IMR-90 (cell line): Measurements from ENCODE around the gene ABAT. TPM values are rescaled to one million over a fixed set of nuclear protein-coding genes. Genes with fewer than 3 reads are reported as not detected.

Experiments used
- ATAC-seq: fragments of 200-7000 bp; cut with Tn5 transposase; 2 replicates; pipeline ENCODE4 v1.9.1; 2020; ENCODE audit warnings: low read depth, mild to moderate bottlenecking, moderate library complexity
- BruUV-seq: library from RNA; stranded (reverse); fragments of 400-500 nt; replicated peaks from 2 replicates; lab custom pipeline; 2021; lab: Mats Ljungman, UMichigan
- CTCF ChIA-PET: fragments of 300-600 bp; formaldehyde crosslinking; extraction: SDS; loops from one replicate; lab custom pipeline; 2021; ENCODE audit warnings: antibody characterized with exemption; lab: Yijun Ruan, JAX
- POLR2A ChIA-PET: fragments of 300-600 bp; sonication (Branson Sonifier 250); formaldehyde crosslinking; loops from one replicate; lab custom pipeline; 2022; ENCODE audit warnings: antibody characterized with exemption; ENCODE audit not compliant: unreplicated experiment; lab: Charles Lee
- DNase-seq: peaks from one replicate; pipeline ENCODE4 v3.0.0; 2013
- H2AFZ ChIP-seq: replicated peaks from 2 replicates; pipeline ENCODE3; 2013; ENCODE audit warnings: low read length, mild to moderate bottlenecking; ENCODE audit not compliant: poor library complexity
- H2AK5ac ChIP-seq: 2 replicates; pipeline ENCODE4 v1.6.1; 2013; ENCODE audit warnings: low read depth, low read length, inconsistent platforms
- H2AK9ac ChIP-seq: replicated peaks from 2 replicates; pipeline ENCODE3; 2013; ENCODE audit warnings: mild to moderate bottlenecking, low read depth, low read length, moderate library complexity; ENCODE audit not compliant: poor library complexity
- H2BK120ac ChIP-seq: 2 replicates; pipeline ENCODE4 v1.6.1; 2013; ENCODE audit warnings: low read depth, low read length, inconsistent platforms
- H2BK15ac ChIP-seq: 3 replicates; pipeline ENCODE4 v1.6.1; 2013; ENCODE audit warnings: low read depth, low read length, inconsistent platforms
- H2BK20ac ChIP-seq: 2 replicates; pipeline ENCODE4 v1.6.1; 2013; ENCODE audit warnings: low read depth, mild to moderate bottlenecking, inconsistent platforms, low read length, moderate library complexity
- H2BK5ac ChIP-seq: 2 replicates; pipeline ENCODE4 v1.6.1; 2013; ENCODE audit warnings: mild to moderate bottlenecking, low read depth, low read length, inconsistent platforms; ENCODE audit not compliant: poor library complexity, severe bottlenecking
- H3K14ac ChIP-seq: replicated peaks from 2 replicates; pipeline ENCODE4 v1.6.1; 2013; ENCODE audit warnings: low read depth, low read length, inconsistent platforms
- H3K18ac ChIP-seq: 2 replicates; pipeline ENCODE4 v1.6.1; 2013; ENCODE audit warnings: low read depth, low read length, control low read depth
- H3K23ac ChIP-seq: 2 replicates; pipeline ENCODE4 v1.6.1; 2013; ENCODE audit warnings: low read depth, low read length, inconsistent platforms
- H3K27ac ChIP-seq: 2 replicates; pipeline ENCODE4 v1.5.1; 2013; ENCODE audit warnings: mild to moderate bottlenecking, control low read depth, low read length; ENCODE audit not compliant: insufficient read depth
- H3K27me3 ChIP-seq: 2 replicates; pipeline ENCODE4 v1.6.1; 2013; ENCODE audit warnings: low read length; ENCODE audit not compliant: control insufficient read depth, insufficient read depth
- H3K36me3 ChIP-seq: 2 replicates; pipeline ENCODE4 v1.6.1; 2013; ENCODE audit warnings: low read length, mixed read lengths; ENCODE audit not compliant: control insufficient read depth, insufficient read depth
- H3K4ac ChIP-seq: 2 replicates; pipeline ENCODE4 v1.6.1; 2013; ENCODE audit warnings: low read depth, low read length, inconsistent platforms
- H3K4me1 ChIP-seq: 2 replicates; pipeline ENCODE4 v1.6.1; 2013; ENCODE audit warnings: low read length, mixed read lengths; ENCODE audit not compliant: control insufficient read depth, insufficient read depth
- H3K4me2 ChIP-seq: 2 replicates; pipeline ENCODE4 v1.6.1; 2013; ENCODE audit warnings: low read depth, mild to moderate bottlenecking, control low read depth, low read length, moderate library complexity
- H3K4me3 ChIP-seq: 2 replicates; pipeline ENCODE4 v1.5.1; 2013; ENCODE audit warnings: low read depth, mild to moderate bottlenecking, control low read depth, low read length, moderate library complexity; ENCODE audit not compliant: insufficient read depth
- H3K56ac ChIP-seq: 2 replicates; pipeline ENCODE4 v1.6.1; 2013; ENCODE audit warnings: low read length, inconsistent platforms; ENCODE audit not compliant: insufficient read depth; ENCODE audit errors: extremely low read depth
- H3K79me1 ChIP-seq, 2 experiments: 2 replicates each; pipeline ENCODE4 v1.6.1; 2013; ENCODE audit warnings: low read length in 2 of 2, inconsistent platforms in 1 of 2, low read depth in 1 of 2
- H3K9ac ChIP-seq: 2 replicates; pipeline ENCODE4 v1.6.1; 2013; ENCODE audit warnings: low read depth, low read length, control low read depth
- H3K9me1 ChIP-seq: 2 replicates; pipeline ENCODE4 v1.6.1; 2013; ENCODE audit warnings: low read length, inconsistent platforms; ENCODE audit not compliant: insufficient read depth
- H3K9me3 ChIP-seq: 2 replicates; pipeline ENCODE4 v1.6.1; 2013; ENCODE audit warnings: low read length; ENCODE audit not compliant: control insufficient read depth, insufficient read depth
- H4K20me1 ChIP-seq: 2 replicates; pipeline ENCODE4 v1.6.1; 2013; ENCODE audit warnings: low read length, inconsistent platforms; ENCODE audit not compliant: insufficient read depth
- H4K5ac ChIP-seq: 2 replicates; pipeline ENCODE4 v1.6.1; 2013; ENCODE audit warnings: mild to moderate bottlenecking, low read depth, low read length, control low read depth
- H4K8ac ChIP-seq, 2 experiments: 2 replicates each; pipeline ENCODE4 v1.6.1; 2013; ENCODE audit warnings: low read depth in 2 of 2, low read length in 2 of 2, control low read depth in 1 of 2, inconsistent platforms in 1 of 2
- H4K91ac ChIP-seq: 2 replicates; pipeline ENCODE4 v1.6.1; 2013; ENCODE audit warnings: low read depth, low read length, inconsistent platforms; ENCODE audit not compliant: insufficient read depth
- BHLHE40 ChIP-seq: fragments of 150-350 bp; IDR thresholded peaks from 2 replicates; pipeline ENCODE4 v1.6.1; 2016; ENCODE audit warnings: mild to moderate bottlenecking, low read depth, low read length
- CHD1 ChIP-seq: IDR thresholded peaks from 2 replicates; pipeline ENCODE4 v1.6.1; 2012; ENCODE audit warnings: low read depth, low read length, improper control_type of control experiment
- ELK1 ChIP-seq: fragments of 150-350 bp; IDR thresholded peaks from 2 replicates; pipeline ENCODE4 v1.6.1; 2016; ENCODE audit warnings: low read depth, mild to moderate bottlenecking, low read length, moderate library complexity, borderline replicate concordance
- FOS ChIP-seq: fragments of 150-350 bp; IDR thresholded peaks from 2 replicates; pipeline ENCODE4 v1.6.1; 2016; ENCODE audit warnings: low read depth, low read length
- NFE2L2 ChIP-seq: fragments of 150-350 bp; IDR thresholded peaks from 2 replicates; pipeline ENCODE4 v1.6.1; 2016; ENCODE audit warnings: low read depth, mild to moderate bottlenecking, low read length
- RAD21 ChIP-seq: IDR thresholded peaks from 2 replicates; pipeline ENCODE4 v1.6.1; 2012; ENCODE audit warnings: low read length, improper control_type of control experiment
- WGBS, 2 experiments: methylation state at CpG; one replicate each; pipeline versions ENCODE4 v1.1.5 to v1.1.7; 2013; ENCODE audit warnings: missing lambda C conversion rate in 2 of 2; ENCODE audit not compliant: insufficient read length in 1 of 2; ENCODE audit errors: extremely low coverage in 2 of 2; 5-methylcytosine and 5-hydroxymethylcytosine counted together
- dilution Hi-C: fragments of 300-500 bp; cut with HindIII; formaldehyde crosslinking; loops from one replicate; pipeline ENCODE4 v1.14.3; 2018; ENCODE audit warnings: low sequenced_read_pairs; ENCODE audit not compliant: unreplicated experiment
- in situ Hi-C: fragments of 300-500 bp; cut with MboI; formaldehyde crosslinking; loops from 3 replicates; pipeline ENCODE4 v1.14.3; 2019; ENCODE audit warnings: low sequenced_read_pairs, inconsistent platforms, mixed read lengths
- intact Hi-C: fragments of 100-400 bp; cut with micrococcal nuclease; formaldehyde crosslinking; loops from 2 replicates; pipeline ENCODE4 v1.10.0; 2022
- polyA plus RNA-seq, 3 experiments: library from polyadenylated mRNA; depleted of rRNA; stranded (reverse); fragments of >200 nt; gene quantifications; 2 replicates each; pipeline ENCODE4 v1.2.3, GENCODE V29; 2012; ENCODE audit warnings: low replicate concordance in 1 of 3
- total RNA-seq: library from RNA; depleted of rRNA; stranded (reverse); fragments of >200 nt; gene quantifications from 2 replicates; pipeline ENCODE4 v1.2.3, GENCODE V29; 2012
- TF ChIP-seq, protein P1 (sequence below): fragments of 150-350 bp; IDR thresholded peaks from 2 replicates; pipeline ENCODE4 v1.6.1; 2017; ENCODE audit warnings: mild to moderate bottlenecking, antibody characterized with exemption, low read length, low read depth

The ABAT gene
- total and polyA plus RNA-seq, 2 of the 4 experiments (the other 2 are of a cell fraction): 4.5 to 6.9 TPM

- Histone ChIP-seq H3K9me1 (0 out of 2 replicates have a peak, but pooled peaks cover 3% of the 10 kb centered on the region), H3K79me1 (no peaks in the 10 kb centered on the region), H3K4ac (no peak overlapping the region), H3K23ac (no peak overlapping the region), H4K91ac (no peak overlapping the region), H2BK15ac (no peak overlapping the region), H3K4me3 (no peak overlapping the region), H2AFZ (no peak overlapping the region), H3K27me3 (no peaks in the 10 kb centered on the region), H2BK20ac (no peak overlapping the region), H3K18ac (no peak overlapping the region), H3K27ac (no peak overlapping the region), H3K14ac (no peak overlapping the region), H2AK5ac (no peak overlapping the region), H3K4me1 (no peaks in the 10 kb centered on the region), H3K9me3 (no peaks in the 10 kb centered on the region), H3K4me2 (no peak overlapping the region), H2BK120ac (no peak overlapping the region), H4K5ac (no peak overlapping the region), H2BK5ac (no peak overlapping the region), H3K9ac (no peak overlapping the region), H4K8ac (no peak overlapping the region), H3K56ac (no peak overlapping the region), H4K20me1 (no peaks in the 10 kb centered on the region), H2AK9ac (no peak overlapping the region), H3K36me3 (no peaks in the 10 kb centered on the region)
- intact Hi-C loops (no loop called here), dilution Hi-C loops (no loop called here), in situ Hi-C loops (no loop called here)
- BruUV-seq: no TSS peak
- TF ChIP-seq FOS (no peak), BHLHE40 (no peak), CHD1 (no peak), RAD21 (no peak), NFE2L2 (no peak), ELK1 (no peak)
- TF ChIP-seq, protein P1, sequence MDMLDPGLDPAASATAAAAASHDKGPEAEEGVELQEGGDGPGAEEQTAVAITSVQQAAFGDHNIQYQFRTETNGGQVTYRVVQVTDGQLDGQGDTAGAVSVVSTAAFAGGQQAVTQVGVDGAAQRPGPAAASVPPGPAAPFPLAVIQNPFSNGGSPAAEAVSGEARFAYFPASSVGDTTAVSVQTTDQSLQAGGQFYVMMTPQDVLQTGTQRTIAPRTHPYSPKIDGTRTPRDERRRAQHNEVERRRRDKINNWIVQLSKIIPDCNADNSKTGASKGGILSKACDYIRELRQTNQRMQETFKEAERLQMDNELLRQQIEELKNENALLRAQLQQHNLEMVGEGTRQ: no peak
- no peak for DNase-seq
- ATAC-seq: no peak
- ChIA-PET CTCF (no interaction called here), POLR2A (no interaction called here)
- WGBS, 2 experiments: 69% methylated on average over 4 of the region's 8 CpGs; no CpG with 5 or more reads in 1 of the 2 experiments
These were observed 114.3 kb downstream of the ABAT start for GRCh38 chr16:8788578-8789172.
